Left renal cortex interstitium (tissue), 4 donors: ENCODE results near the gene MAGEB4. TPM values are rescaled to one million over a fixed set of nuclear protein-coding genes. Genes with fewer than 3 reads are reported as not detected.
"Not testable (repeated sequence)": the region's sequence is repeated elsewhere in the genome, so short reads cannot be mapped to it uniquely, and the experiment has no call there.

Experiments
- DNase-seq, 4 donors: peaks; one replicate each; pipeline ENCODE4 v3.0.0-alpha.2; 2013; ENCODE audit warnings: low read depth in 4 of 4, low spot score in 2 of 4, missing footprints in 1 of 4
- polyA plus RNA-seq, 4 donors: library from polyadenylated mRNA; unstranded; fragments of 120-200 nt; gene quantifications; one replicate each; pipeline ENCODE4 v1.2.1, GENCODE V29; 2013; ENCODE audit not compliant: insufficient read length in 4 of 4

Gene MAGEB4
- polyA plus RNA-seq: not detected

- DNase-seq: no peak
These were observed at the start of gene MAGEB4 for GRCh38 chrX:30241724-30242415. TSS of gene MAGEB4 (plus strand) at chrX:30242000. CDS start at chrX:30242136, 136 bp downstream.

GRCh38 chrX:30193910-30194309 is 47.9 kb upstream of the MAGEB4 start:
- not testable (repeated sequence) for DNase-seq

DNA sequence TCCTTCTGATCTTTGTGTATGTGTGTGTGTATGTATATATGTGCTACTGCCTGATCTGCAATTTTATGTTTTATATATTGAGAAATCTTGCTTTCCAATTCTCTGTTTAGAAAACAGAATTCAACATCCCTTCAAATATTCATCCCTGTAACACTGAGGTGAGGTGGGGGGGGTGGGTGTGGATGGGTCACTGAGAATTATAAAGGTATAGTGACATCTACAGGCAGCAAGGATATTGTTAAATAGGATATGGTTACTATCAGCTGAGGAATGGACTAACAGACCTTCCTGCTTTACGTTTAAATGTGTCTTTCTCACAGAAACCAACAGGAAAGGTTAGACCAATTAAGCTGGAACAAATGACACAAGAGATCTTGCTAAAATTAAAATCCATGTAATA is 45.5 kb upstream of the MAGEB4 start:
- no peak for DNase-seq

GRCh38 chrX:30212172-30212571 is 29.6 kb upstream of the MAGEB4 start:
- DNase-seq: no peak

DNA sequence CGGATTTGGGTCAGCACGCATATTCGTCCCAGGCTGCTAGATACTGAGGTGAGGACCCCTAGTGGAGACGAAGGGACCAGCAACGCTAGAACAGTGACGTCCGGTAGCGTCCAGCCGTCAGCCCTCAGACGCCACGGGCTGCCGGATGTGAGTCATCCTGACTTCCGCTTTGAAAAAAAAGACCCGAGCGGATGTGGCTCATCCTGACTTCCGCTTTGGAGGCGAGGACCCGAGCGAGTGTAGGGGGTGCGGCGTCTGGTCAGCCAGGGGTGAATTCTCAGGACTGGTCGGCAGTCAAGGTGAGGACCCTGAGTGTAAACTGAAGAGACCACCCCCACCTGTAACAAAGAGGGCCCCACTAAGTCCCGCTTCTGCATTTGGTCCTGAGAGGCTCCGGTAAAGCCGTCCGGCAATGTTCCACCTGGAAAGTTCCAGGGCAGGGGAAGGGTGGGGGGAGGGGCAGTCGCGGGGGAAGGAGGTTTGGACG is 26.4 kb upstream of the MAGEB4 start, which contains the start of gene MAGEB2:
Gene MAGEB2, plus strand, starts transcription at position 207 of the 487 bp plus-strand sequence. CDS start 3,018 bp downstream, outside the sequence.
- DNase-seq: no peak

GRCh38 chrX:30217465-30217864 is 24.3 kb upstream of the MAGEB4 start:
- no peak for DNase-seq

DNA sequence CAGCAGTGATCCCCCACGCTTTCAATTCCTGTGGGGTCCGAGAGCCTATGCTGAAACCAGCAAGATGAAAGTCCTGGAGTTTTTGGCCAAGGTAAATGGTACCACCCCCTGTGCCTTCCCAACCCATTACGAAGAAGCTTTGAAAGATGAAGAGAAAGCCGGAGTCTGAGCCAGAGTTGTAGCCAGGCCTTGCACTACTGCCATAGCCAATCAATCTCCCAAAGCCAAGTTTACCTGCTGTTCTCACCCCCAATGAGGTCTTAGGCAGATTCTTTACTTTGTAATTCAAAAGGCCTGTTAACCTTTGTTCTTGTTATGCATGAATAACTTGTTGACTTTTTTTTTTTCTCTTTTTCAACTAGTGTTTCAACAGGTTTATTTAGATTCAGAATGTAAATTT is 22.4 kb upstream of the MAGEB4 start:
- no peak for DNase-seq

GRCh38 chrX:30220661-30221060 is 21.1 kb upstream of the MAGEB4 start:
- DNase-seq: no peak

DNA sequence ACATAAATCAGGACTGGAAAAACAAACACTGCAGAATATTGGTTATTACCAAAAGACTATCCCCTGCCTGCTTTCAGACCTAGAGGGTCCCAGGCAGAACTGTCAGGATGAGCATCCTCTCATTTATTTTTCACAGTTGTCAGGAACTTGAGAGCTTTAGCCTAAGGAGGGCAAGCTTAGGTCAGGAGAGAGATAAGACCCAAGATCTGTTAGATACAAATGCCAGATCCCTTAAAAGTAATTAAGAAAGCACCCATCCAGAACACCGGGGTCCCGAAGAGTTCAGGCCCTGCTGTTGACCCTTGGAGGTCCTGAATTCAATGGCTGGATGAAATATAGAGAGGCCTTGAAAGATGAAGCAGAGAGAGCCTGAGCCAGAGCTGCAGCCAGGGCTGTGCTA is 17.3 kb upstream of the MAGEB4 start:
- DNase-seq: peak in 1 of 4 donors; percentile 6

GRCh38 chrX:30228526-30228925 is 13.3 kb upstream of the MAGEB4 start:
- DNase-seq: no peak

DNA sequence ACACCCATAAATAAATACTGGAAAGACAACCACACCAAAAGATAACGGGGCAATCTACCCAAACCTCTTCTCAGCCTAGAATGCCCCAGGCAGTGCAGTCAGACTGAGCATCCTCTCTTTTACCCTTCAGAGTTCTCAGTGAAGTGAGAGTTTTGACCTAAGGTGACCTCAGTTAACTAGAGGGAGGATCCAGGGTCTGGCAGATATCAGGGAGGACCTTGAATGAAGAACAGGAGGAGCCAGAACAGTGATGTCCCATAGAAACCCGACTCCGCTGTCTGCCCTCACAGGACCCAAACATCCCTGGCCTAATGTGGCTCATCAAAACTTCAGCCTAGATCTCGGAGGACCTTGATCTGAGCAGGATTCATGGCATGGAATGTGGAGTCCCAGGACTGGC is 11.4 kb upstream of the MAGEB4 start, which contains the start of gene MAGEB3:
Gene MAGEB3, plus strand, starts transcription at position 263 of the 400 bp plus-strand sequence. CDS start 5,268 bp downstream, outside the sequence.
- no peak for DNase-seq

DNA sequence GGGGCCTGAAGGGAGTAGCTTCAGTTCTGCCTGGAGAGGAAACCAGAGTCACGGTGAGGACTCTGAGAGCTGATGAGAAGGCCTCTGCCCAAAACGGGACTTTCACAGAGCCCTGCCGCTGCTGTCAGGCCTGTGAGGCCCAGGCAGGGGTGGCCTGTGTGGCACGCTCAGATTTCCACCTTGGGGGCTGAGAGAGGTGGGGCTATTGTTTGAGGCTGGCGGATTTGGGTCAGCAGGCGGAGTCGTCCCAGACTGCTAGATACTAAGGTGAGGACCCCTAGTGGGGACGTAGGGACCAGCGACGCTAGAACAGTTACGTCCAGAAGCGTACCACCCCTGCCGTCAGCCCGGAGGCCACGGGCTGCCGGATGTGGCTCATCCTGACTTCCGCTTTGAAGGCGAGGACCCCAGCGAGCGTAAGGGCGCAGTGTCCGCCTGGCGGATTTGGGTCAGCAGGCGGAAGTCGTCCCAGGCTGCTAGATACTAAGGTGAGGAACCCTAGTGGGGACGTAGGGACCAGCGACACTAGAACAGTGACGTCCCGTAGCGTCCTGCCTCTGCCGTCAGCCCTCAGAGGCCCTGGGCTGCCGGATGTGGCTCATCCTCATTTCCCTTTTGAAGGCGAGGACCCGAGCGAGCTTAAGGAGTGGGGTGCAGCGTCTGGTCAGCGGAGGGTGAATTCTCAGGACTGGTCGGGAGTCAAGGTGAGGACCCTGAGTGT is 5.1 kb downstream of the MAGEB4 start, which contains the start of gene MAGEB1:
Gene MAGEB1, plus strand, starts transcription at position 378 of the 721 bp plus-strand sequence. CDS start 3,348 bp downstream, outside the sequence.
- DNase-seq: no peak

DNA sequence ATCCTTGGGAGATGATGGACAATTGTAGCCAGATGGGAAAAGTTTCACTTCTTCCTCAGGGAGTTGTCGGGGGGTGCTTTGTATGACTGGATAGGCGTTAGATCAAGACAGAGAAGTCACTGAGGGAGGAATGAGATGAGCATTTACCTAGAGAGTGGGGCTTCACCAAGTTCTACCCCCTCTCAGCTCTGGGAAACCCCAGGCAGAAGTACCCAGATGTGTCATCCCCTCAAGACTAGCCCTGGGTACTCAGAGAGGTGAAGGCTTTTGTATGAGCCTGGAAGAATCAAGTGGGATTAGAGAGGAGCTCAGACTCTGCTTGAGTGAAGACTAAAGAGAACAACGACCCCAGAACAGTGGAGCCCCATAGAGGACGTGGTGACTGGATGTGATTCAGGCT is 7.1 kb downstream of the MAGEB4 start:
- DNase-seq: no peak

- DNase-seq: no peak
These were observed 11.5 kb downstream of the MAGEB4 start for GRCh38 chrX:30253257-30253656.

GRCh38 chrX:30259927-30260326 is 18.1 kb downstream of the MAGEB4 start:
- no peak for DNase-seq

GRCh38 chrX:30261012-30261411 is 19.2 kb downstream of the MAGEB4 start:
- no peak for DNase-seq

DNA sequence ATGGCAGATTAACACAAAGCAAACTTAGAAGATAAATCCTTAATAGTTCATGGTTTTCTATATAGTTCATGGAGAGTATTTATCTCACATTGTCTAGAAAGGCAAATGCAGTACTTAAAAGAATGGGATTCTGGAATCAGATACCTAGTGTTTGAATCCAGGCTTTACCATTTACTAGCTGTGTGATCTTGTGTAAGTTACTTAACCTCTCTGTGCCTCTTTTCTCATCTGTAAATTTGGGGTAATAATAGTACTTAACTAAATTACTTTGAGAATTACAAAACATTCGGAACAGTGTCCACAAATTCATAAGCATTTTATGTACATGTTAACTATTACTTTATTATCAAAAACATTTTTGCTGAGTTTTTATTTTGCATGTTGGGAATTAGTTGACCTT is 21.0 kb downstream of the MAGEB4 start:
- no peak for DNase-seq

DNA sequence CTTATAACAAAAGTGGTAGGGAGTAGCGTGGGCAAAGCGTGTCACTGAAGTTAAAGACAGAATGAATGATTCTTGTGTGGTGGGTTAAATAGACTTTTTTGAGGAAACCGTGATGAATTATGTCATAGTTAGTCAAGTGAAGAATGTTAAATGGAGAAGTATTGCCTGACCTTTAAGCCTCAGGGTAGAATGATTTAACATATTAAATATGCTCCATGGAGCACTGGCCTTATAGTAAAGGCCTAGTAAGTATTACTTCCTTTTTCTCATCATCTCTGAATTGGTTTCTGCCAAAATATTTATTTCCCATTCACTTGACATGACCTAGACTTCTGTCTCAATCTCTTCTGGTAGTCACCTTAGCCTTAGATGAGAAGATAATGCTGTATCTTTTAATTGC is 28.8 kb downstream of the MAGEB4 start:
- DNase-seq: no peak

DNA sequence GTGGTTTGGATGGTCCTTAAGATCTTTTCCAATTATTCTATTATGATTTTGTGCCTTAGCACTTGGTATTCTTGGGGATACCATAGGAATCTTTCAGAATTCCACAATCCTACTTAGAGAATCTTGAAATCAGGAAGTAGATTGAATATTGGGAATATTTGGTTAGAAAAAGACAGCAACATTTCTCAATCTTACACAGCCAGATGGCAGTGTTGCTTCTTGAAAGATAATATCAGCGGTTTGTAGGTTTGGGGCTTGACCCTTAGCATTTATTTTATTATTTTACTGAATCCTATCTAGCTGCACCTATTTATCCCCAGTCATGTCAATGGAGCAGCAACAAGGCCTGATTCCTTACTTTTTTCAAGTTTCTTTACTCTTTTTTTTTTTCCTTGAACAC is 33.7 kb downstream of the MAGEB4 start:
- DNase-seq: no peak

- DNase-seq: no peak
These were observed 36.6 kb downstream of the MAGEB4 start for GRCh38 chrX:30278365-30278764.

GRCh38 chrX:30280428-30280827 is 38.6 kb downstream of the MAGEB4 start:
- DNase-seq: no peak

DNA sequence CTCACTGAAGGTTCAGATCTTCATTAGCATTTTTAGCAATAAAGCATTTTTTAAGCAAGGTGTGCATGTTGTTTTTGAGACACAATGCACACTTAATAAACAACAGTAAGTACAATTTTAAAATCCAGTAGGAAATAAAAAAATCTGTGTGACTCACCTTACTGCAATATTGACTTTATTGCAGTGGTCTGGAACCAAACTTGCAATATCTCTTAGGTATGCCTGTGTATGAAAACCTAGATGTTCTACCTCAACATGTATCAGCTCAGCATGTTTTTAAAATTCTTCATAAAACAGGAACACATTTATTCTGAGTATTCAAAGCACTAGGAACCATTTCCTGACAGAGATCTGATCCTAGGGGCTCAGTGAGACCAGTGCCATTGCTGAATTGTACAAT is 40.7 kb downstream of the MAGEB4 start:
- DNase-seq: no peak
